Raji (cell line): ENCODE results near the gene SMIM45.

Source experiments
- POLR2A ChIP-seq: IDR thresholded peaks from 2 replicates; pipeline ENCODE4 v1.6.1; 2011; ENCODE audit warnings: low read depth, low read length, control low read depth; ENCODE audit not compliant: insufficient read depth

The SMIM45 gene

GRCh38 chr22:41939981-41940831 is 11.7 kb upstream of the SMIM45 start:
- peak; percentile 68 for TF ChIP-seq POLR2A

GRCh38 chr22:41940832-41941765 is 10.9 kb upstream of the SMIM45 start:
- peak; percentile 24; the same call in 1 of the 2 replicates for TF ChIP-seq POLR2A

GRCh38 chr22:41943661-41944209 is 8.2 kb upstream of the SMIM45 start:
- TF ChIP-seq POLR2A = no peak

GRCh38 chr22:41946629-41947423 is 5.1 kb upstream of the SMIM45 start, which contains the start of gene CENPM:
CENPM (minus strand) TSS chr22:41947152; CDS start chr22:41947076, 76 bp downstream.
- TF ChIP-seq POLR2A = peak; percentile 79

GRCh38 chr22:41947424-41948080 is 4.4 kb upstream of the SMIM45 start:
- TF ChIP-seq POLR2A = no peak; the same call in 1 of the 2 replicates

- TF ChIP-seq POLR2A = no peak
Observed at GRCh38 chr22:41948142-41948541, 3.8 kb upstream of the SMIM45 start.

GRCh38 chr22:41949297-41949965 is 2.5 kb upstream of the SMIM45 start:
- 0 out of 2 replicates have a peak, but pooled peaks have one; percentile 16 for TF ChIP-seq POLR2A

- no peak; the same call in 1 of the 2 replicates for TF ChIP-seq POLR2A
Observed at GRCh38 chr22:41952713-41953112, 763 bp downstream of the SMIM45 start.

- no peak for TF ChIP-seq POLR2A
Observed at GRCh38 chr22:41957941-41958556, 6.1 kb downstream of the SMIM45 start.

- no peak for TF ChIP-seq POLR2A
Observed at GRCh38 chr22:41963453-41964111, 11.6 kb downstream of the SMIM45 start.

GRCh38 chr22:41964112-41964491 is 12.2 kb downstream of the SMIM45 start:
- no peak for TF ChIP-seq POLR2A

- no peak for TF ChIP-seq POLR2A
Observed at GRCh38 chr22:41966225-41966606, 14.3 kb downstream of the SMIM45 start.
